Lung (tissue), 12 donors: Measurements from ENCODE around the gene NSD2. TPM values are rescaled to one million over a fixed set of nuclear protein-coding genes. Genes with fewer than 3 reads are reported as not detected.

ENCODE experiments used
- ATAC-seq: fragments of 200-7000 bp; cut with Tn5 transposase; one replicate; pipeline ENCODE4 v1.9.1; 2020; ENCODE audit warnings: moderate number of reproducible peaks; ENCODE audit not compliant: insufficient read depth, low FRiP score
- DNase-seq, 3 donors: peaks; one replicate each; pipeline ENCODE4 v3.0.0-alpha.2; 2013 to 2017
- H3K27ac ChIP-seq, 2 donors: one replicate each; pipeline ENCODE4 v1.5.1; 2013; ENCODE audit warnings: mild to moderate bottlenecking in 2 of 2, moderate library complexity in 2 of 2, control low read depth in 1 of 2, inconsistent platforms in 1 of 2, low read depth in 1 of 2, low read length in 1 of 2
- H3K27me3 ChIP-seq, 3 donors: one replicate each; pipeline ENCODE4 v1.5.1; 2013; ENCODE audit warnings: low read length in 2 of 3; ENCODE audit not compliant: control insufficient read depth in 3 of 3, insufficient read depth in 3 of 3
- H3K36me3 ChIP-seq, 4 donors: one replicate each; pipeline ENCODE4 v1.5.1; 2013; ENCODE audit warnings: low read length in 4 of 4, mild to moderate bottlenecking in 1 of 4, moderate library complexity in 1 of 4; ENCODE audit not compliant: control insufficient read depth in 4 of 4, insufficient read depth in 4 of 4
- H3K4me1 ChIP-seq, 5 donors: one replicate each; pipeline ENCODE4 v1.5.1; 2013; ENCODE audit warnings: low read length in 5 of 5, mild to moderate bottlenecking in 2 of 5, moderate library complexity in 1 of 5; ENCODE audit not compliant: control insufficient read depth in 5 of 5, insufficient read depth in 5 of 5
- H3K4me3 ChIP-seq: one replicate; pipeline ENCODE4 v1.5.1; 2013; ENCODE audit warnings: mild to moderate bottlenecking, control low read depth, moderate library complexity
- H3K9ac ChIP-seq, 2 donors: one replicate each; pipeline ENCODE4 v1.5.1; 2013; ENCODE audit warnings: low read length in 2 of 2, control low read depth in 1 of 2; ENCODE audit not compliant: insufficient read depth in 1 of 2
- H3K9me3 ChIP-seq, 4 donors: one replicate each; pipeline ENCODE4 v1.5.1; 2013; ENCODE audit warnings: low read length in 3 of 4, mild to moderate bottlenecking in 1 of 4, moderate library complexity in 1 of 4; ENCODE audit not compliant: control insufficient read depth in 4 of 4, insufficient read depth in 3 of 4
- CTCF ChIP-seq: IDR thresholded peaks from 2 replicates; pipeline ENCODE4 v1.5.1; 2012; ENCODE audit warnings: mild to moderate bottlenecking; ENCODE audit errors: control extremely low read depth, extremely low read depth
- WGBS, 2 donors: extraction: QIAGEN DNeasy Blood & Tissue Kit; methylation state at CpG; one replicate each; pipeline ENCODE4 v1.1.7; 2013; 5-methylcytosine and 5-hydroxymethylcytosine counted together
- polyA plus RNA-seq, 2 donors: library from polyadenylated mRNA; stranded (reverse); fragments of 200-250 nt; gene quantifications; one replicate each; pipeline ENCODE4 v1.2.1, GENCODE V29; 2013
- total RNA-seq, 2 donors: library from RNA; depleted of rRNA in 1 of 2; stranded (reverse); fragments of >200 nt in 1 of 2; gene quantifications; one replicate each; pipeline ENCODE4 v1.2.1, GENCODE V29; 2014 to 2021
- donor health status: control.
- donor health status: control.
- donor health status: Bipolar disorder and iron deficiency.
- donor health status: healthy.
- donor health status: DM: yes; HTN: yes; CAD: no.

The NSD2 gene
- total and polyA plus RNA-seq, 4 donors = 12.7 to 66.2 (median 28.3) TPM

GRCh38 chr4:1862961-1863296, 8.3 kb upstream of the NSD2 start:
- DNase-seq (no peak), ATAC-seq (no peak)
- H3K9me3 ChIP-seq = no peaks in the 10 kb centered on the region
- peaks cover 0 to 13% (median 0%) of the 10 kb centered on the region in 5 donors for H3K4me1 ChIP-seq
- H3K36me3 ChIP-seq = no peaks in the 10 kb centered on the region
- no peak overlapping the region for H3K9ac ChIP-seq
- H3K27me3 ChIP-seq = no peaks in the 10 kb centered on the region
- H3K4me3 ChIP-seq = no peak overlapping the region
- 61 to 64% methylated on average over 14 of the region's 14 CpGs for WGBS, 2 donors
- TF ChIP-seq CTCF = no peak
- no peak overlapping the region for H3K27ac ChIP-seq

GRCh38 chr4:1863297-1864033, 7.7 kb upstream of the NSD2 start:
- Histone ChIP-seq H3K9ac (no peak overlapping the region), H3K9me3 (no peaks in the 10 kb centered on the region), H3K4me1 (peaks cover 0 to 13% (median 0%) of the 10 kb centered on the region in 5 donors), H3K36me3 (no peaks in the 10 kb centered on the region), H3K4me3 (no peak overlapping the region), H3K27me3 (no peaks in the 10 kb centered on the region), H3K27ac (no peak overlapping the region)
- DNase-seq (no peak), ATAC-seq (no peak)
- TF ChIP-seq CTCF = no peak
- 84 to 87% methylated on average over 11 of the region's 11 CpGs for WGBS, 2 donors

- no peaks in the 10 kb centered on the region for H3K27me3 ChIP-seq
- 84 to 92% methylated on average over 17 of the region's 17 CpGs for WGBS, 2 donors
Observed at GRCh38 chr4:1864076-1865008, 6.9 kb upstream of the NSD2 start.

More at GRCh38 chr4:1864076-1865008, 6.9 kb upstream of the NSD2 start:
- Histone ChIP-seq H3K4me3 (no peak overlapping the region), H3K9me3 (no peaks in the 10 kb centered on the region), H3K36me3 (no peaks in the 10 kb centered on the region), H3K27ac (no peak overlapping the region), H3K4me1 (peaks cover 0 to 13% (median 0%) of the 10 kb centered on the region in 5 donors), H3K9ac (no peak overlapping the region)
- TF ChIP-seq CTCF = no peak
- no peak for ATAC-seq
- no peak for DNase-seq
